NB4 (cell line): ENCODE measurements around the gene PTPRD.

Source experiments
- MAX ChIP-seq: IDR thresholded peaks from 2 replicates; pipeline ENCODE4 v1.6.1; 2011; ENCODE audit warnings: low read depth, low read length
- TF ChIP-seq, protein P1 (sequence below): IDR thresholded peaks from one replicate; pipeline ENCODE4 v1.5.1; 2012; ENCODE audit warnings: low read depth, low read length

DNA sequence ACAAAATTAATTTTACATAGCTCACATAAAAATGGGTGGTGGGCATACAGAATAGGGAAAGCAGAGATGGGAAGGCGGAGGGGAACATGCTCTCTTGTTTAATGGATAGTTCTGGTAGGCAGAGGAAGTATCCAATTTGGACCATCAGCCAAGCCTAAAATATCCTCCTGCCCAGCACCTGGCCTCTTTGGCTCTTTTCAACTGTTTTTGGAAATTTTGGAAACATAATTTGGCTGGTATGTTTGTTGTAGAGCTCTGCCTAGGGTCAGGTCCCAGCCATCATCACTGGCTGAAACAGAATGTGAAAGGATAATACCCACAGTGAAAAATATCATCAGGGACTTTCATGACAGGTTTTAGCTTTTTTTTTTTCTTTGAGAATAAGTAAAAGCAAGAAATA lies 2345.9 kb downstream of the PTPRD start:
- TF ChIP-seq, protein P1, sequence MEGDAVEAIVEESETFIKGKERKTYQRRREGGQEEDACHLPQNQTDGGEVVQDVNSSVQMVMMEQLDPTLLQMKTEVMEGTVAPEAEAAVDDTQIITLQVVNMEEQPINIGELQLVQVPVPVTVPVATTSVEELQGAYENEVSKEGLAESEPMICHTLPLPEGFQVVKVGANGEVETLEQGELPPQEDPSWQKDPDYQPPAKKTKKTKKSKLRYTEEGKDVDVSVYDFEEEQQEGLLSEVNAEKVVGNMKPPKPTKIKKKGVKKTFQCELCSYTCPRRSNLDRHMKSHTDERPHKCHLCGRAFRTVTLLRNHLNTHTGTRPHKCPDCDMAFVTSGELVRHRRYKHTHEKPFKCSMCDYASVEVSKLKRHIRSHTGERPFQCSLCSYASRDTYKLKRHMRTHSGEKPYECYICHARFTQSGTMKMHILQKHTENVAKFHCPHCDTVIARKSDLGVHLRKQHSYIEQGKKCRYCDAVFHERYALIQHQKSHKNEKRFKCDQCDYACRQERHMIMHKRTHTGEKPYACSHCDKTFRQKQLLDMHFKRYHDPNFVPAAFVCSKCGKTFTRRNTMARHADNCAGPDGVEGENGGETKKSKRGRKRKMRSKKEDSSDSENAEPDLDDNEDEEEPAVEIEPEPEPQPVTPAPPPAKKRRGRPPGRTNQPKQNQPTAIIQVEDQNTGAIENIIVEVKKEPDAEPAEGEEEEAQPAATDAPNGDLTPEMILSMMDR: no peak
- no peak for TF ChIP-seq MAX
